Measurements from ENCODE around the gene AGXT.

DNA sequence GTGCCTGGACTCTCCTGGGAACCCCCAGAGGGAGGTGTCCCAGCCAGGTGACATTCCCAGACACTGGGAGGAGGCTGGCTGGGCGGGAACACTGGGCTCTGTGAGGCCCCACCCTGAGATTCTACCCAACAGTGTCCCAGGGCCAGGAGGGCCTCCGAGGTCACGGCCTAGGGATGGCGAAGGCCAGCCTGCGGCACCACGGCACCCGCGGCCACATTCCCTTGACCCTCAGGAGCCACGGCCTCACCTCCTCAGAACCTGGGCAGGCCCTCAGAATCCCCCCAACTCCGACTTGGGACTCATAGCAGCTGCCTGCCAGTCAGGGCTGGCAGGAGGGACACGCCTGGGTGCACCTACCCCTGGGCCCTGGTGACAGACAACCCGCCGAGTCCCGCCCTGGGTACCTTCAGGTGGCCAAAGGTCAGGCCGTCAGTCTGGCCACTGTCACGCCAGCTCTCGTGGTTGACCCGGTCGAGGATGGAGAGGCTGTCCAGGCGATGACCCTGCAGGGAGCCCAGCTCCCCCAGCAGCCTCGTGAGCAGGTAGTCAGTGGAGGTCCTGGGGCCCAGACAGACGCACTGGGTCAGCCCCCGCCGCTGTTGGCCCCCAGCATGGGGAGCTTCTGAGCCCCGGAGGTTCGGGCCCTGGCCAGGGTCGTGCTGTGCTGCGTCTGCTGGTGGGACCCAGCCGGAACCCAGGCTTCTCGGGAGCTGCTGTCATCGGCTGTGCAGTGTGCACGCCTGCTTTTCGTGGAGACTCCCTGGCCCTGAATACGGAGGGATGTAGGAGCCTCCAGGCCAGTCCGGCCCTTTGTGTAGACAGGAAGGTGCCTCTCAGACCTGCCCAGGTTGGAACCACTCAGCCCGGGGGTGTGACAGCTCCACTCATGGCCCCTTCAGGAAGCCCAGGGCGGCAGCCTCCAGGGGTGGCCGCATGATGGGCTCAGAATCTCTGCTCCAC lies 21.3 kb downstream of the AGXT start:
- TF ChIP-seq POLR2AphosphoS5 (IDR thresholded peaks at IDR 0.05; ENCODE audit: low read depth, low read length) (no peak), TAF1 (IDR thresholded peaks at IDR 0.05; ENCODE audit: borderline replicate concordance, insufficient read depth, low read length) (no peak), SIN3A (IDR thresholded peaks at IDR 0.05; ENCODE audit: borderline replicate concordance, insufficient read depth, low read length) (no peak), FOXP2 (optimal IDR thresholded peaks at IDR 0.05; ENCODE audit: borderline replicate concordance, extremely low read depth, extremely low read length, insufficient read depth) (no peak)
- TF ChIP-seq, protein P1, sequence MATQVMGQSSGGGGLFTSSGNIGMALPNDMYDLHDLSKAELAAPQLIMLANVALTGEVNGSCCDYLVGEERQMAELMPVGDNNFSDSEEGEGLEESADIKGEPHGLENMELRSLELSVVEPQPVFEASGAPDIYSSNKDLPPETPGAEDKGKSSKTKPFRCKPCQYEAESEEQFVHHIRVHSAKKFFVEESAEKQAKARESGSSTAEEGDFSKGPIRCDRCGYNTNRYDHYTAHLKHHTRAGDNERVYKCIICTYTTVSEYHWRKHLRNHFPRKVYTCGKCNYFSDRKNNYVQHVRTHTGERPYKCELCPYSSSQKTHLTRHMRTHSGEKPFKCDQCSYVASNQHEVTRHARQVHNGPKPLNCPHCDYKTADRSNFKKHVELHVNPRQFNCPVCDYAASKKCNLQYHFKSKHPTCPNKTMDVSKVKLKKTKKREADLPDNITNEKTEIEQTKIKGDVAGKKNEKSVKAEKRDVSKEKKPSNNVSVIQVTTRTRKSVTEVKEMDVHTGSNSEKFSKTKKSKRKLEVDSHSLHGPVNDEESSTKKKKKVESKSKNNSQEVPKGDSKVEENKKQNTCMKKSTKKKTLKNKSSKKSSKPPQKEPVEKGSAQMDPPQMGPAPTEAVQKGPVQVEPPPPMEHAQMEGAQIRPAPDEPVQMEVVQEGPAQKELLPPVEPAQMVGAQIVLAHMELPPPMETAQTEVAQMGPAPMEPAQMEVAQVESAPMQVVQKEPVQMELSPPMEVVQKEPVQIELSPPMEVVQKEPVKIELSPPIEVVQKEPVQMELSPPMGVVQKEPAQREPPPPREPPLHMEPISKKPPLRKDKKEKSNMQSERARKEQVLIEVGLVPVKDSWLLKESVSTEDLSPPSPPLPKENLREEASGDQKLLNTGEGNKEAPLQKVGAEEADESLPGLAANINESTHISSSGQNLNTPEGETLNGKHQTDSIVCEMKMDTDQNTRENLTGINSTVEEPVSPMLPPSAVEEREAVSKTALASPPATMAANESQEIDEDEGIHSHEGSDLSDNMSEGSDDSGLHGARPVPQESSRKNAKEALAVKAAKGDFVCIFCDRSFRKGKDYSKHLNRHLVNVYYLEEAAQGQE (IDR thresholded peaks at IDR 0.05; ENCODE audit: insufficient read depth in 1 of 2, low read depth in 2 of 2, low read length in 2 of 2), result no peak
